SHP77 treated with DMSO at 0.1 percent for 48 hours (cell line): ENCODE measurements around the gene SMAD4.
"Not testable (repeated sequence)": the region's sequence is repeated elsewhere in the genome, so short reads cannot be mapped to it uniquely, and the experiment has no call there.

Experiments
- DNase-seq: peaks from one replicate; lab custom pipeline; 2025; lab: John Stamatoyannopoulos, UW

SMAD4 gene

DNA sequence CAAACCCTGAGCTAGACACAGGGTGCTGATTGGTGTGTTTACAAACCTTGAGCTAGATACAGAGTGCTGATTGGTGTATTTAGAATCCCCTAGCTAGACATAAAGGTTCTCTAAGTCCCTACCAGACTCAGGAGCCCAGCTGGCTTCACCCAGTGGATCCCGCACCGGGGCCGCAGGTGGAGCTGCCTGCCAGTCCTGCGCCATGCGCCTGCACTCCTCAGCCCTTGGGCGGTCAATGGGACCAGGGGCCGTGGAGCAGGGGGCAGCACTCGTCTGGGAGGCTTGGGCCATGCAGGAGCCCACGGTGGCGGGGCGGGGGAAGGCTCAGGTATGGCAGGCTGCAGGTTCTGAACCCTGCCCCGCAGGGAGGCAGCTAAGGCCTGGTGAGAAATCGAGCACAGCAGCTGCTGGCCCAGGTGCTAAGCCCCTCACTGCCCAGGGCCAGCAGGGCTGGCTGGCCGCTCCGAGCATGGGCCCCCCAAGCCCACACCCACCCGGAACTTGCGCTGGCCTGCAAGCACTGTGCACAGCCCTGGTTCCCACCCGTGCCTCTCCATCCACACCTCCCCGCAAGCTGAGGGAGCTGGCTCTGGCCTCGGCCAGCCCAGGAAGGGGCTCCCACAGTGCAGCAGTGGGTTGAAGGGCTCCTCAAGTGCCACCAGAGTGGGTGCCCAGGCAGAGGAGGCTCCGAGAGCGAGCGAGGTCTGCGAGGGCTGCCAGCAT lies 81.8 kb downstream of the SMAD4 start:
- not testable (repeated sequence) for DNase-seq

DNA sequence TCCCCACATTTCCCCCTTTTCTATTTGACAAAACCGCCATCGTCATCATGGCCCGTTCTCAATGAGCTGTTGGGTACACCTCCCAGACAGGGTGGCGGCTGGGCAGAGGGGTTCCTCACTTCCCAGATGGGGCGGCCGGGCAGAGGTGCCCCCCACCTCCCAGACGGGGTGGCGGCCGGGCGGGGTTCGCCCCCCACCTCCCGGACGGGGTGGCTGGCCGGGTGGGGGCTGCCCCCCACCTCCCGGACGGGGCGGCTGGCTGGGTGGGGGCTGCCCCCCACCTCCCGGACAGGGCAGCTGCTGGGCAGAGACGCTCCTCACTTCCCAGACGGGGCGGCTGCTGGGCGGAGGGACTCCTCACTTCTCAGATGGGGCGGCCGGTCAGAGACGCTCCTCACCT lies 87.0 kb downstream of the SMAD4 start:
- not testable (repeated sequence) for DNase-seq

DNA sequence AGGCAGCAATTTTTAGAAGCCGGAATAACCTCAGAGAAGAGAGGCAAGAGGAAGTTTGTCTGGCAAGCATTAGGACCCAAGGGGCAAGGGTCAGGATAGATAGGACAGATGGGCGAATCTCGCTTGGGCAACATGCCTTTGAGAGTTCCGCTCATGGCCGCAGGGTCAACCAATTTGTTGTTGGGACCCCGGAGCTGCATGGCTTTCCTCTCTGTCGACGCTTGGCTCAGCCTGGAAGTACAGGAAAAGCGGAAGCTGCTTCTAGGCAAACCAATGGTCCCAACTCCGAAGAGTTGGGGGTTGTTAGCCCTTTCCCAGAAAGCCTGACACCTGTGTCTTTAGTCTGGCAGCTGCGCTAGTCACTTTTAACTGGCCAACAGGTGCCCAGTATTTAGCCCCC lies 89.5 kb downstream of the SMAD4 start:
- not testable (repeated sequence) for DNase-seq

DNA sequence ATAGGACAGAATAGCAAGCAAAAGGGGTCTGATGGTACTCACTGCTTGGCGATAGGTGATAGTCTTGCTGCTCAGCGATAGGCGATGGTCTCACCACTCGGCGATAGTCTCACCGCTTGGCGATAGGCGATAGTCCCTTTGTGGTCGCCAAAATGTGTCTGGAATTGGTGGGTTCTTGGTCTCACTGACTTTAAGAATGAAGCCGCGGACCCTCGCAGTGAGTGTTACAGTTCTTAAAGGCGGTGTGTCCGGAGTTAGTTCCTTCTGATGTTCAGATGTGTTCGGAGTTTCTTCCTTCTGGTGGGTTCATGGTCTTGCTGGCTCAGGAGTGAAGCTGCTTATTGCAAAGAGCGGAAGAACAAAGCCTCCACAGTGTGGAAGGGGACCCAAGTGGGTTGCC lies 90.0 kb downstream of the SMAD4 start:
- DNase-seq: not testable (repeated sequence)

DNA sequence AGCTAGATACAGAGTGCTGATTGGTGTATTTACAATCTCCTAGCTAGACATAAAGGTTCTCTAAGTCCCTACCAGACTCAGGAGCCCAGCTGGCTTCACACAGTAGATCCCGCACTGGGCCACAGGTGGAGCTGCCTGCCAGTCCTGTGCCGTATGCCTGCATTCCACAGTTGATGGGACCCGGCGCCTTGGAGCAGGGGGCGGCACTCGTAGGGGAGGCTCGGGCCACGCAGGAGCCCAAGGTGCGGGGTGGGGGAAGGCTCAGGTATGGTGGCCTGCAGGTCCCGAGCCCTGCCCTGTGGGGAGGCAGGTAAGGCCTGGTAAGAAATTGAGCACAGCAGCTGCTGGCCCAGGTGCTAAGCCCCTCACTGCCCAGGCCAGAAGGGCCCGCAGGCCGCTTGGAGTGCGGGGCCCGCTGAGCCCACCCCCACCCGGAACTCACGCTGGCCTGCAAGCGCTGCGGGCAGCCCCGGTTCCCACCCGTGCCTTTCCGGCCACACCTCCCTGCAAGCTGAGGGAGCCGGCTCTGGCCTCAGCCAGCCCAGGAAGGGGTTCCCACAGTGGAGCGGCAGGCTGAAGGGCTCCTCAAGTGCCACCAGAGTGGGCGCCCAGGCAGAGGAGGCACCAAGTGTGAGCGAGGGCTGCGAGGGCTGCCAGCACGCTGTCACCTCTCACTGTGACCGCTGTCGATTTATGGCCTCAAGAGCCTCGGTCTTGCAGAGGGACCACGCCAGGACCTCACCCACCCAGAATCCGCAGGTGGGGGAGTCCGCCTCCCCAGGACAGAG lies 91.0 kb downstream of the SMAD4 start:
- DNase-seq: no peak

DNA sequence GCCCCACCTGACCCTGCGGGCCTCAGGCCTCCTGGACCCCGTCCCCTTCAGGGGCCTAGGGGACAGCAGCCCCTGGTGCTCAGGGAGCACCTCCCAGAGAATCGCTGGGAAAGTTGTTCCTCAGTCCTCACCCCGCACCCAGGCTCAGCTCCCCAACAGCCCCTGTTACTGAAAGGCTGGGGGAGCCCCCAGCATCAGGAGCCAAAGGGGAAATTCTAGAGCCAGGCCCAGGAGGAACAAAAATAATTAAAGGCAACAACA lies 91.5 kb downstream of the SMAD4 start:
- DNase-seq: no peak

DNA sequence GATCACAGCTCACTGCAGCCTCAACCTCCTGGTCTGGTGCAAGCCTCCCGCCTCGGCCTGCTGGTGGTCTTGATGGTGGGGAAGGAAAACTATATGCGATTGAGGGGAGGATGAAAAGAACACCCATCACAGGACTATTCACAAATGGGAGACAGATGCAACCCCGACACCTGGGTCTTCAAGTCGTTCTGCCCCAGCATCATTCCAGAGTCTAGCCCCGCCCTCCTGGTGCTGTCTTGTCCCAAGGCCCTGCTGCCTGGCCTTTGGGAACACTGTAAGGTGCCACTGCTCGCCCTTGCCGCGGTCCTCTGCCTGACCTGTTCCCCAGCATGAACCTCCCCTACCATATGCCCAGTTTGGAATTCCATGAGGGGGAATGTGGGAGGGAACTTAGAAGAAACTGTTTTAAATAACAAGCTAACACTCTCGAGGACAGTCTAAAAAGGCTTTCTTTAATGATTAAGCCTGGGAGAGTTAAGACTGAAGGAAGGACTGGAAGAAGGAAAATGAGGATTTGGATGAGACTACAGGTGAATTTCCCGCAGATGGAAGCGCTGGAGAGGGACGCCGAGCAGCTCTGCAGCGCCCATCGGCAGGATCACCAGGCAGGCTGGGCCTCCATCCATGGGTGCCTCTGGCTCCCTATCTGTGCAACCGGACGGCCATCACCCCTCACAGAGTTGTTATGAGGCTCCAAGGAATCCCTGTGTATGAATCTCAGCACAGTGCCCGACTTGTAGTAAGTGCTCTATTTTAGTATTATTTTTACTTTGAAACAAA lies 92.4 kb downstream of the SMAD4 start:
- DNase-seq: no peak

DNA sequence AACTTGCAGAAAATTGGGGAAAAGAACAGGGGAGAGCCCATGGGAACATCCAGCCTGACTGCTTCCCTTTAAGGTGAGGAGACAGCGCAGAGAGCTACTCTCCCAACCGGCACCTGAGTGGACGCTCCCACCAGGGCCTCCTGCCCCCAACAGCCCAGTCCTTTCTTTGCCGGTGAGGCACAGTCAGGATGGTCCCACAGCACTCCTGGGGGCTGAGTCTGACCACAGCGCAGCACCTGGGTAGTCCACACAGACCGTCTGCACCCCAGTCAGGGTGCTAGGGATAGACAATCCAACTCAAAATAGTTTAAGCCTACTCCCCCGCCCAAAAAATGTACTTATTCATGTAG lies 93.0 kb downstream of the SMAD4 start:
- DNase-seq: no peak

DNA sequence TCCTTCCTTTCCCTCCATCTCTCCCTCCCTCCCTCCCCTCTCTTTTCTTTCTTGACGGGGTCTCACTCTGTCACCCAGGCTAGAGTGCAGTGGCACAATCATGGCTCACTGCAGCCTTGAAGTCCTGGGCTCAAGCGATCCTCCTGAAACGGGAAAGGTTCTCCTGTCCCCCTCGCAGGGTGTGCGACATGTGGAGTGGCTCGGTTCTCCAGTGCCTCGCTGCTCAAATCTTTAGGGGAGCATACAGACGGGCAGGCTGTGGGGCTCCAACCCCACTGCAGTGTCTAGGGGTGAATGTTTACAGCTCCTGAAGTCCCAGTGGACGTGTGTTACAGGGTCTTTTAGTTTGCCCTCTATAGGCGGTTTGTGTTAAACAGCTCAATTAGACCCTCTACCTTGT lies 93.5 kb downstream of the SMAD4 start:
- no peak for DNase-seq

DNA sequence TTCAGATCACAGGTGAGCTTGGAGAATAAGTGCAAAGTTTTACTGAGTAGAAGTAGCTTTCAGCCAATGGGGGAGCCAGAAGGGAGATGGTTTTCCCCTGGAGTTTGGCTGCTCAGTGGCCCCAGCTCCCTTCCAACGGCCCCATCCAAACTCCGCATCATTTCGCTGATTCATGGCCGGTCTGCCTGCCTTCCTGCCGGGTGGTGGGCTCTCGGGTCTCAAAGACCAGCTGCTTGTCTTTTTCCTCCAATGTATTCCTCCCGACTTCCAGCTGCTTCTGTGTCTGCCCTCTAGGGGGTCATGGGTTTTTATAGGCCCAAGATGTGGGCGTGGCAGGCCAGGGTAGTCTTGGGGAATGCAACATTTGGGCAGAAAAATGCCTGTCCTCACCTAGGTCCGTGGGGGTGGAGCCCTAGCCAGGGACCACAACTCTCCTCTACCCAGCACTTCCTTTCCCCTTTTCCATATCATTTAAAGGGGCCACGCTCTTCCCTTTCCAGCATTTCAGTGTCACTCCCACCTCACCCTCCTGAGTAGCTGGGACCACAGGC lies 94.0 kb downstream of the SMAD4 start:
- no peak for DNase-seq

DNA sequence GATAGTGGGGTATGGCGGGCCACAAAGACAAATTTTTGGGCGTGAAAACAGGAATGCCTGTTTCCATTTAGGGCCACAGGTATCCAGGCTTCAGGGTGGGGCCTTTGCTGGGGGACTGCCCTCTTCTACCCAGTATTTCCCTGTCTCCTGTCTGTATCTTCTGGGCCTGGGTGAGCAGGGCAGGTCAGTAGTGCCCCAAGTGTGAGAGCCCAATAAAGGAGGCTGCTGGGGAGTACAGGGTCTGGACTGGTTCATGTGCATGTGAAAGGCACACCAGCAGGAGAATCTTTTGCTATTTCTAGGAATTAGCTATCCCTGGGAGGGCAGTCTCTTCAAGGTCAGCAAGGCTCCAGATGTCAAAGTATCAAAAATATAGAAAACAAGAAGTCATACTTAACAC lies 96.0 kb downstream of the SMAD4 start:
- DNase-seq: no peak

DNA sequence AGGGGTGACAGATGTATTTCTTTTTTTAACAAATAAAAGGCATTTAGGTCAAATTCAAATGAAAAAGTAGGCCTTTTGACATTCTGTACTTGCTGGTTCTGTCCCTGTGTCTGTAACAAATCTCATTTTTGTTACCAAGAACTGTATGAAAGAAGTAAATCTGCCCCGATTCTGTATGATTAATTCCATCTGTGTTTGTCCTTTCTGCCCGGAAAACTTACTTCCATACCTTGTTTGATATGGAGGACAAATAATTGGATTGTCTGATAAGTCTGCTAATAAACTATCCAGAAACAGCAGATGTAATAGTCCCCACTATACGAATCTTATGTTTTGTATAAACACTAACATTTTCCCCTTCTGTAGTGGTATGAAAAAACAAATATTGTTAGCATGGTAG lies 97.7 kb downstream of the SMAD4 start:
- no peak for DNase-seq

DNA sequence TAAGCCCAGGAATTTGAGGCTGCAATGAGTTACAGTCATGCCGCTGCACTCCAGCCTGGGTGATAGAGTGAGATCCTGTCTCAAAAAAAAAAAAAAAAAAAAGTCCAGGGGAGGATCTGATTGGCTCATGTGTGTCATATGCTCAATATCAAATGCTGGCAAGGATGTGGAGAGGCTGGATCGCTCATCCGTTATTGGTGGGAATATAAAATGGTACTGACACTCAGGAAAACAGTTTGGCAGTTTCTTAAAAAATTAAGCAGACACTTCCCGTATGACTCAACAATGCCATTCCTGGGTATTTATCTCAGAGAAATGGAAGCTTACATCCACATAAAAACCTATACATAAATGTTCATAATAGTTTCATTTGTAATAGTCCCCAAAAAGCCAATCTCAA lies 98.5 kb downstream of the SMAD4 start:
- no peak for DNase-seq

DNA sequence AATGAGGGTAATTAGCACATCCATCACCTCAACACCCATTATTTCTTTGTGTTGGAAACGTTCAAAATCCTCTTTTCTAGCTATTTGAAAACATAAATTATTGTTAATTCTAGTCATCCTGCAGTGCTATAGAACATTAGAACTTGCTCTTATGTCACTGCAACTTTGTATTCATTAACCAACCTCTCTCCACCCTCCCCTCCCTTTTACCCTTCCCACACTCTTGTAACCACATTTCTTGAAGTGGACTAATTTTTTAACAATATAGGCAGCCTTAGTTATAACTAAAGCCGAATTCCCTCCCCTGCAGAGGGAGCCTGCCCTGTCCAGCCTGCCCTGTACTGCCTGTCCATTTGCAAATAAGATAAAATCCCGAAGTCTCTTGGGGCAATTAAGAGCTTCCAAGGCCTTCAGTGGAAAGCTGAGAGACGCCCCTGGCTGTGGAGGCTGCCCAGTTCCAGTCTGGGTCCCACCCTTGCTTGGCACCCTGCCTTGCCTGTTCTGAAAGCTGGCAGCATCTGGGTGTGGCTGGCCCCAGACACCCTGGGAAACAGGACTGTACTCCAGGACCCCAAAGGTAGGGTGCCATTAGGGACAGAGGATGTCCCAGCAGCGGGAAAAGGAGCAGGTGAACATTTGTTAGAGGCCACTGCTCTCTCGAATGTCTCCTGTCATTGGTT lies 102.4 kb downstream of the SMAD4 start:
- no peak for DNase-seq

DNA sequence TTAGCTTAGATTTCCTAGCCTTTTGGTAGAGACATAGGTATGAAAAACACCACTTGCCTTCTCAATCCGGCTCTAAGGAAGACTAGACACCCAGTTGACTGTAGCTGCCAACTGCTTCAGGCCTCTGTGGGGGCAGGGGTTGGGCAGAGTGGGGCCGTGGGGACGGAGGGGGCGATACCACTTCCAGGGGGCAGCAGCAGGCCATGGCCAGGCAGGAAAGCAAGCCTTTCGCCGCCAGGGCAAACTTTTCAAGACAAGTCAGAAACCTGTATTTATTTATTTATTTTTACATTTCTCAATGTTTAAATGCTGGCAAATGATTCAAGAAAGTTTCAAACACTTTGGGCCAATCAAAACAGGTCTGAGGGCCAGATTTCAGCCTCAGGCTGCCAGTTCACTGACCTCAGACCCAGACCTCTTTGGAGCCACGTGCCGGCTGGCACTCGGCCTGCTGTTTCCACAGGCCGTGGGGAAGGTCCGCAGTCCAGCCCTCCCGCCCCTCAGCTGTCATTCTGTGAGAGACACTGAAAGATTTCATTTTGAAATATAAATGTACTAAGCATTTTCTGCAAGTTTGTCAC lies 103.7 kb downstream of the SMAD4 start:
- DNase-seq: no peak
